Islet precursor cell (in vitro differentiated cells): ENCODE measurements around the gene DIP2C.
"Not testable (repeated sequence)": the region's sequence is repeated elsewhere in the genome, so short reads cannot be mapped to it uniquely, and the experiment has no call there.

Source experiments
- DNase-seq: peaks from one replicate; pipeline ENCODE4 v3.0.0-alpha.2; 2018

Gene DIP2C, protein sequence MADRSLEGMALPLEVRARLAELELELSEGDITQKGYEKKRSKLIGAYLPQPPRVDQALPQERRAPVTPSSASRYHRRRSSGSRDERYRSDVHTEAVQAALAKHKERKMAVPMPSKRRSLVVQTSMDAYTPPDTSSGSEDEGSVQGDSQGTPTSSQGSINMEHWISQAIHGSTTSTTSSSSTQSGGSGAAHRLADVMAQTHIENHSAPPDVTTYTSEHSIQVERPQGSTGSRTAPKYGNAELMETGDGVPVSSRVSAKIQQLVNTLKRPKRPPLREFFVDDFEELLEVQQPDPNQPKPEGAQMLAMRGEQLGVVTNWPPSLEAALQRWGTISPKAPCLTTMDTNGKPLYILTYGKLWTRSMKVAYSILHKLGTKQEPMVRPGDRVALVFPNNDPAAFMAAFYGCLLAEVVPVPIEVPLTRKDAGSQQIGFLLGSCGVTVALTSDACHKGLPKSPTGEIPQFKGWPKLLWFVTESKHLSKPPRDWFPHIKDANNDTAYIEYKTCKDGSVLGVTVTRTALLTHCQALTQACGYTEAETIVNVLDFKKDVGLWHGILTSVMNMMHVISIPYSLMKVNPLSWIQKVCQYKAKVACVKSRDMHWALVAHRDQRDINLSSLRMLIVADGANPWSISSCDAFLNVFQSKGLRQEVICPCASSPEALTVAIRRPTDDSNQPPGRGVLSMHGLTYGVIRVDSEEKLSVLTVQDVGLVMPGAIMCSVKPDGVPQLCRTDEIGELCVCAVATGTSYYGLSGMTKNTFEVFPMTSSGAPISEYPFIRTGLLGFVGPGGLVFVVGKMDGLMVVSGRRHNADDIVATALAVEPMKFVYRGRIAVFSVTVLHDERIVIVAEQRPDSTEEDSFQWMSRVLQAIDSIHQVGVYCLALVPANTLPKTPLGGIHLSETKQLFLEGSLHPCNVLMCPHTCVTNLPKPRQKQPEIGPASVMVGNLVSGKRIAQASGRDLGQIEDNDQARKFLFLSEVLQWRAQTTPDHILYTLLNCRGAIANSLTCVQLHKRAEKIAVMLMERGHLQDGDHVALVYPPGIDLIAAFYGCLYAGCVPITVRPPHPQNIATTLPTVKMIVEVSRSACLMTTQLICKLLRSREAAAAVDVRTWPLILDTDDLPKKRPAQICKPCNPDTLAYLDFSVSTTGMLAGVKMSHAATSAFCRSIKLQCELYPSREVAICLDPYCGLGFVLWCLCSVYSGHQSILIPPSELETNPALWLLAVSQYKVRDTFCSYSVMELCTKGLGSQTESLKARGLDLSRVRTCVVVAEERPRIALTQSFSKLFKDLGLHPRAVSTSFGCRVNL (N-terminal part only)

GRCh38 chr10:689452-690371 lies at the start of gene DIP2C:
TSS of gene DIP2C (minus strand) at chr10:689668. CDS start at chr10:689578, 90 bp downstream.
- peak; percentile 84 for DNase-seq

GRCh38 chr10:734481-734880 lies 45.0 kb upstream of the DIP2C start:
- no peak for DNase-seq

GRCh38 chr10:733086-733485 lies 43.6 kb upstream of the DIP2C start:
- no peak for DNase-seq

- no peak for DNase-seq
Measured at GRCh38 chr10:729213-729612, 39.7 kb upstream of the DIP2C start.

DNA sequence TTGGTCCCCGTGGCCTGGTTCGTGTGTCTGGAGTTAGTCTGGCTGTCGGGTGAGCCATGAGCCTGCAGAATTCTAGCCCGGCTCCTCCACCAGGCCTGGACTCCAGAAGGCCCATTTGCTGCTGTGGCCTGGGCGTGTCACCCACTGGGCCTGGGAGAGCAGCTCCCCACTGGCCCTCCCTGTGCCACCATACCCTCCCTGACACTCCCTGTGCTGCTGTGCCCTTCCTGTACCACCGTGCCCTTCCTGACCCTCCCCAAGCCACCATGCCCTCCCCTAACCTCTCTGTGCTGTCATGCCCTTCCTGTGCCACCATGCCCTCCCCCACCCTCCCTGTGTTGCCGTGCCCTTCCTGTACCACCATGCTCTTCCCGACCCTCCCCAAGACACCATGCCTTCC lies 39.1 kb upstream of the DIP2C start:
- DNase-seq = no peak

GRCh38 chr10:727162-727790 lies 37.8 kb upstream of the DIP2C start:
- no peak for DNase-seq

- DNase-seq = no peak
Measured at GRCh38 chr10:725786-726185, 36.3 kb upstream of the DIP2C start.

DNA sequence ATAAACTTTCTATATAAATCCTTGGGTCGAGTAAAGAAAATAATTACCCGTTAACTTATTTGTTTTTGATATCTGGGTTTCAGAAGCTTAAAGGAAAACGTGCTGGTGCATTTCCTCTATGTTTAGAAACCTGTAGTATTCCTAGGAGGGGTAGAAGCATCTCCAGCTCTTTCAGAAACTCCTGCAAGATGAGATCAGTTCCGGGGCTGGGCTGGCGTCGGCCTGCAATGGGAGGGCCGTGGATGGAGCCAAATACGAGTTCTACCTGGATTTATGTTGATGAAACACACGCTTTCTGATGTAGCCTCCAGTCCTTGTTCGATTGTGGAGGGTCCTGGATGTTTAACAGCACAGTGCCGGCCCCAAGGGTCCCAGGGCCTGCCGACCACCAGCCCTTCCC lies 35.8 kb upstream of the DIP2C start:
- no peak for DNase-seq

DNA sequence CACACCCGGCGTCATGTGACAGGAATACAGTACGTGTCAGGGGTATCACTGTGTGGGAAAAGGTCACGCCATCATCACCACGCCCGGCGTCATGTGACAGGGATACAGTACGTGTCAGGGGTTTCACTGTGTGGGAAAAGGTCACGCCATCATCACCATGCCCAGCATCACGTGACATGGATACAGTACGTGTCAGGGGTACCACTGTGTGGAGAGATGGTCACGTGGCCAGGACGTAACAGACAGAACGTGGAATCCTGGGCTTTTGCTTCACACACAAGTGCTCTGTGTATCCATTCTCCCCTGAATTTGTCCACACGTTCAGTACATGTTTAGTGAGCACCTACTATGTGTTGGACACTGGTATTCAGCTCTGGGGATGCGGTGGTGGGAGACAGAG lies 34.5 kb upstream of the DIP2C start:
- DNase-seq = no peak

DNA sequence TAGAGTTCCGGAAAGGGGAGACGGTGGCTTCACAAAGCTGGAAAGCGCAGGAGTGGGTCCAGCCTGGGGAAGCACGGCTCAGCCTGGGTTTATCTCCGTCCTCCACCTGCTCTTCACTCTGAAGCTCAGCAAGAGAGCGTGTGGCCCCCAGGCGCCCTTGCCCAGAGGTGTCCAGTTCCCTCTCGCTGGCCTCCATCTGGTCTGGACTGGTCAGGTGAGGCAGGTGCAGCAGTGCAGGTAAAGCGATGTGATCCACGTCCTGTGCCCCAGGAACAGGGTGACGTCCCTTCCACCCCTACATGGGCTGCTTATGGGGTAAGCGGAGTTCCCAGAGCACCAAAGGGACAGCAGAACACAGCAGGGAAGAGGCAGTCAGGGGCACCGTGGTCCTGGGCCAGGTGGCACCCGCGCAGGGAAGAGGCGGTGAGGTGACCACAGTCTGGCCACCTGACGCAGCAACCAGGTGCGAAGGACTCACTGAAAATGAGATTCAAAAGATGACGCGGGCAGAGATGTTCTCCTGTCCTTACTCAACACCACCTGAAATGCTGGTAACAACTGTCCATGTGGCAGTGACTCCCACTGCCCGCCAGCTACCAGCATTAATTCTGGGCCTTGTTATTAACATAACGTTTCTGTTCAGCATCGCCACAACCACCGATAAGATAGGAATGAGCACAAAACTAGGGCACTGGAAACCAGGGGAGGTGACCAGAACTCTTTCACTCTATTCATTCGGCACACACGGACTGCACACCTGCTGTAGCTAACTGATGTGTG lies 33.0 kb upstream of the DIP2C start:
- no peak for DNase-seq

GRCh38 chr10:718143-718700 lies 28.8 kb upstream of the DIP2C start:
- DNase-seq = no peak

DNA sequence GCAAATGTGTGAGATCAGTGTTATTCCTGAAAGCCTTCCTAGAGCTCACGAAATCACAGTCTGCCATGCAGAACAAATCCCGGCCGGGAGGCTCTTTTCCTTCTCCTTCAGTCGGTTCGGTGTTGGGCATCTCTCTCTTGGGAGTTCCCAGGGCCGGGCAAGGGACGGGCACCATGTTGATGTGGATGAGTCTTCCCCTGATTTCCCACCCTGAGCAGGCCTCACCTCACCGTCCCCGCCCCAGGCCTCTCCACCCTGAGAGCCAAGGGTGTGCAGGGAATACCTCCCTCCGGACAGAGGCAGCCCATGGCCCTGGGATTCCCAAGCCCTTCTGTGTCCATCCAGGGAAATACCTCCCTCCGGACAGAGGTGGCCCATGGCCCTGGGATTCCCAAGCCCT lies 28.0 kb upstream of the DIP2C start:
- no peak for DNase-seq

DNA sequence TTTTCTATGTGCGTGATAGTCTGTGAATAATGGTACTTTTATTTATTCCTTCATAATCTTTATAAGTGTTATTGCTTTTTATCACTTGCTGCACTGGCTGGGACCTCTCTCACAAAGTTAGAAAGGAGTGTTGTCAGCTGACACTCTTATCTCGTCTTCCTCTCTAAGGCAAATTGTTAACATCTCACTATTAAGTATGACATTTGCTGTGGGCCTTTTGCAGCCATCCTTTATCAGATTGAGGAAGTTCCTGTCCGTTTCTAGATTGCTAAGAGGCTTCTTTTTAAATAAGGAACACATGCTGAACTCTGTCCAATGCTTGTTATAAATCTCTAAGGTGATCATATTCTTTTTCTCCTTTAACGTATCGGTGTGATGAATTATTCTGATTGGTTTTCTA lies 27.4 kb upstream of the DIP2C start:
- DNase-seq = no peak

DNA sequence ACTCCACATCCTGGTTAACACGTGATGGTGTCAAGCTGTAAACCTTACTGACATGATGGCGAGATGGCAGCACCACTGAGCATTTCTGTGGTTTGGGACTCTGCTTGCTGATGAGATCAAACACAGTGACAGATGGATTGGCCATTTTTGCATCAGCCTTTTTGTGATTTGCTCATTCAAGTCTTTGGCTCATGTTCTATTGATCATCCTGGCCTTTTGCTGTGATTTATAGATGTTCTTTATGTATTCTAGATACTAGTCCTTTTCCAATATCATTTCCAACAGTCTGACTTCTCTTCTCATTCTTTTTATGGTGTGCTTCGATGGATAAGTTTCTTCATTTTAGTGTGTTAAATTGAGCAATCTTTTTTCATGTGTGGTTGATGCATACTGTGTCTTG lies 24.7 kb upstream of the DIP2C start:
- DNase-seq = no peak

- no peak for DNase-seq
Measured at GRCh38 chr10:712575-712974, 23.1 kb upstream of the DIP2C start.

- DNase-seq = peak; percentile 75
Measured at GRCh38 chr10:712089-712488, 22.6 kb upstream of the DIP2C start.

DNA sequence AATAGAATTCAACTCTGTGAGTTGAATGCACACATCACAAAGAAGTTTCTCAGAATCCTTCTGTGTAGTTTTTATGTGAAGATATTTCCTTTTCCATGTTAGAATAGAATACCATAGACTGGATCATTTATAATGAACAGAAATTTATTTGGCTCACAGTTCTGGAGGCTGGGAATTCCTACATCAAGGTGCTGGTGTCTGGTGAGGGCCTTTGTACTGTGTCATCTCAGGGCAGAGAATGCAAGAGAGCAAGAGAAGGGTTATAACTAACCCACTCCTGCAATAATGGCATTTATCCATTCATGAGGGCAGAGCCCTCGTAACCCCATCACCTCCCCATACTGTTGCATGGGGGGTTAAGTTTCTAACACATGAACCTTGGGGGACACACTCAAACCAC lies 18.4 kb upstream of the DIP2C start:
- DNase-seq = no peak

- DNase-seq = no peak
Measured at GRCh38 chr10:707456-707855, 18.0 kb upstream of the DIP2C start.

- no peak for DNase-seq
Measured at GRCh38 chr10:703118-703517, 13.7 kb upstream of the DIP2C start.

DNA sequence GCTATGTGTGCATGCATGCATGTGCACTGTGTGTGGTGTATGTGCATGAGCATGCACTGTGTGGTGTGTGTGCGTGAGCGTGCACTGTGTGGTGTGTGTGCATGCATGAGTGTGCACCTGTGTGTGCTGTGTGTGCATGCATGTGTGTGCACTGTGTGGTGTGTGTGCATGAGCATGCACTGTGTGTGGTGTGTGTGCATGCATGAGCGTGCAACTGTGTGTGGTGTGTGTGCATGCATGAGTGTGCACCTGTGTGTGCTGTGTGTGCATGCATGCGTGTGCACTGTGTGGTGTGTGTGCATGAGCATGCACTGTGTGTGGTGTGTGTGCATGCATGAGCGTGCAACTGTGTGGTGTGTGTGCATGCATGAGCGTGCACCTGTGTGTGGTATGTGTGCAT lies 10.7 kb upstream of the DIP2C start:
- not testable (repeated sequence) for DNase-seq
